HFF-Myc (cell line): ENCODE results near the gene CCDC188.

ENCODE experiments used
- DNase-seq: peaks from one replicate; pipeline ENCODE4 v3.0.0-alpha.2; 2011; ENCODE audit warnings: low read depth; ENCODE audit errors: extremely low read depth
- H3K4me3 ChIP-seq: replicated peaks from 2 replicates; pipeline ENCODE4 v1.5.1; 2011; ENCODE audit warnings: low read depth, mild to moderate bottlenecking, control low read depth, low read length
- CTCF ChIP-seq: IDR thresholded peaks from 2 replicates; pipeline ENCODE4 v1.5.1; 2012; ENCODE audit warnings: mild to moderate bottlenecking, low read depth, low read length, control low read depth; ENCODE audit errors: missing control alignments

CCDC188 gene

GRCh38 chr22:20109411-20110358, 41.2 kb downstream of the CCDC188 start:
- DNase-seq = no peak
- no peak overlapping the region for H3K4me3 ChIP-seq
- TF ChIP-seq CTCF = no peak

- no peak overlapping the region for H3K4me3 ChIP-seq
- DNase-seq = no peak
- TF ChIP-seq CTCF = no peak
These were observed 42.1 kb downstream of the CCDC188 start for GRCh38 chr22:20108757-20109230.

- no peak for DNase-seq
- no peak for TF ChIP-seq CTCF
- no peak overlapping the region for H3K4me3 ChIP-seq
These were observed 42.7 kb downstream of the CCDC188 start for GRCh38 chr22:20107951-20108756.

GRCh38 chr22:20107471-20107901, 43.4 kb downstream of the CCDC188 start:
- DNase-seq = no peak
- no peak for TF ChIP-seq CTCF
- H3K4me3 ChIP-seq = no peak overlapping the region

- DNase-seq = no peak
- no peak for TF ChIP-seq CTCF
- H3K4me3 ChIP-seq = no peak overlapping the region
These were observed 44.0 kb downstream of the CCDC188 start for GRCh38 chr22:20106849-20107237.

- no peak for DNase-seq
- H3K4me3 ChIP-seq = no peak overlapping the region
- no peak for TF ChIP-seq CTCF
These were observed 44.5 kb downstream of the CCDC188 start for GRCh38 chr22:20106205-20106848.
